GM18511 (cell line): ENCODE data around the gene TPBG.

Experiments used
- ATAC-seq: cut with Tn5 transposase; IDR thresholded peaks from one replicate; pipeline ENCODE4 v1.9.1; 2021; ENCODE audit warnings: mild to moderate bottlenecking, moderate library complexity; ENCODE audit not compliant: unreplicated experiment

Gene TPBG, protein sequence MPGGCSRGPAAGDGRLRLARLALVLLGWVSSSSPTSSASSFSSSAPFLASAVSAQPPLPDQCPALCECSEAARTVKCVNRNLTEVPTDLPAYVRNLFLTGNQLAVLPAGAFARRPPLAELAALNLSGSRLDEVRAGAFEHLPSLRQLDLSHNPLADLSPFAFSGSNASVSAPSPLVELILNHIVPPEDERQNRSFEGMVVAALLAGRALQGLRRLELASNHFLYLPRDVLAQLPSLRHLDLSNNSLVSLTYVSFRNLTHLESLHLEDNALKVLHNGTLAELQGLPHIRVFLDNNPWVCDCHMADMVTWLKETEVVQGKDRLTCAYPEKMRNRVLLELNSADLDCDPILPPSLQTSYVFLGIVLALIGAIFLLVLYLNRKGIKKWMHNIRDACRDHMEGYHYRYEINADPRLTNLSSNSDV

DNA sequence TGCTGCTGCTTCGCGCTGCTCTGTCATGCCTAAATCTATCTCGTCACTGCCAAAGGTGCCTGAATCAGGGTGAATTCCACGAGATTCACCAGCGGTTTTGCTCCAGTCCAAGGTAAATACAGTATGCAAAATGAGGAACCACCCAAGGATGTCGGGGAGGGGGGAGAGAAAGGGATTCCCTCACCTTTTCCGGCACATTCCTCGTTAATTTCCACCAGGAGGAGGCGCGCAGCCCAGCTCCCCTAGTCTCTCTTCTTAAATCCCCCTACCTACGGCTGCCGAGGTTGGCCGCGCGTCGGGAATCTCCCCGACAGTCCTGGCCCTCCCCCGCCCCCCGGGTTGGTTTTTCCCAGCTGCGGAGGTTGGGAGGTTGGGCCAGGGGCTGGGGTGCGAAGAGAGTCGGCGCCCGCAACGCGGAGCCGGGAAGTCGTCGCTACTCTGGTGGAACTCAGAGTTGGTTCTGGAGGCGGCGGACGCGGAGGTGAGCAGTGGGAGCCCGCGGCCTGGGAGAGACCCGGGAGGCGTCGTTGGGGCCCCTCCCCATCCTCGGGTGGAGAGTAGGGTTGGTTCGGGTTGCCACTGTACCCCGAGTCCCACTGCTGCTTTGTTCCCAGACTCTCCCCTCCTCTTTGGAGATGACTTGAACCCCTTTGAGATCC lies at the start of gene TPBG:
Gene TPBG (plus strand): TSS at position 390 of the 659 bp plus-strand sequence. CDS start 1,145 bp downstream, outside the sequence.
- ATAC-seq: peak; percentile 53

DNA sequence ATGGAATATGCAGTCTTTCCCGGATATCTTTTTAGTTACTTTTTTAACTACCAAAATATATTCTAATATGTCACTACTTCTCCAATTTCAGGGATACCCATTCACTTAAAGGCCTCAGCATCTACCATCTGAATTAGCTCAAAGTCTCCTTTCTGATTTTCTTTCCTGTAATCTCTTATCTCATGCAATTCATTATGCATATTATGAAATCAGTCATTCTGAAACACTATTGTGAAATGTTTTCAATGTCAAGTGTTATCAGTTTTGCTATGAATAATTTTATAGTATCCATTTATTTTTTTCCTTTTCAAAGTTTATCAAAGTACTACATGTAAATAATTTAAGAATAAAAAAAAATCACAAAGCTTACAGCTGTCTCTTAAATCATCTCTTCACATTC lies 41.2 kb upstream of the TPBG start:
- ATAC-seq: no peak

DNA sequence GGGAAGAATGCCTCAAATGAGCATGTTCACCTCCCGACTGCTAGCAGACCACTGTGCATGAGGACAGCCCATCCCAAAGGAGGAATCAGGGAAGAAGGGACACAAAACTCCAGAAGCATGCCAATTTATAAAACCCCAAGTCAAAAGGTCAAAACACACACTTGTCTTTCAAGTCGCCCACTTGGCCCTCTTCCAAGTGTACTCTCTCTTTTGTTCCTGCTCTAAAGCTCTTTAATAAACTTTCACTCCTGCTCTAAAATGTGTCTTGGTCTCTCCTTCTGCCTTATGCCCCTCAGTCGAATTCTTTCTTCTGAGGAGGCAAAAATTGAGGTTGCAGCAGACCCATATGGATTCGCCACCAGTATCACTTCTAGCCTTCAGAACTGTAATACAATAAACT lies 33.9 kb upstream of the TPBG start:
- no peak for ATAC-seq

DNA sequence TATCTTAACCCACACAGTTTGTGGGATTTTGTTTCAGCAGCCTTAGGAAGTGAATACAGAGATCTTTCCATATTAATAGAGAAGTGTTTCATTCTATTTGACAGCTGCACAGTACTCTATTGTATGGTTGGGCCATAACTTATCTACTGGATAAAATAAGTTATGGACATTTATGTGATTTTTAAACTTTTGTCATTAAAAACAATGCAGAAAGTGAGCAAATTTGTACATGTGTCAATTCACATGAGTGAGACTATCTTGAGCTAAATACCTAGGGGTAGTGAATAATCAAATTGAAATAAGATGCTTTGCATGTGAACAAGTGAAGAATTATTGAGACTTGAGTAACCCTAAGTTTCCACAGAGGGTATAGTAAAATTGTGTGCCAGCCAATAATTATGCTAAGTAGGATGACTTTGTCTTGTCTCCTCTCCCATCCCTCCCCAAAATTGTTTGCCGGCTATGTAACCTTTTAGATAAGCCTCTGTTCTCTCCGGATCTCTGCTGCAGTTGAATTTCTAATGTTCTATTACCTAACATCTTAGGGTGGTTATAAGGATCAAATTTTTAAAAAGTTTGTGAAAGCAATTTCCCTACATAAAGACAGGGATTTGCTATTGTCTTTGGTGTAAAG lies 33.3 kb upstream of the TPBG start:
- ATAC-seq: no peak

DNA sequence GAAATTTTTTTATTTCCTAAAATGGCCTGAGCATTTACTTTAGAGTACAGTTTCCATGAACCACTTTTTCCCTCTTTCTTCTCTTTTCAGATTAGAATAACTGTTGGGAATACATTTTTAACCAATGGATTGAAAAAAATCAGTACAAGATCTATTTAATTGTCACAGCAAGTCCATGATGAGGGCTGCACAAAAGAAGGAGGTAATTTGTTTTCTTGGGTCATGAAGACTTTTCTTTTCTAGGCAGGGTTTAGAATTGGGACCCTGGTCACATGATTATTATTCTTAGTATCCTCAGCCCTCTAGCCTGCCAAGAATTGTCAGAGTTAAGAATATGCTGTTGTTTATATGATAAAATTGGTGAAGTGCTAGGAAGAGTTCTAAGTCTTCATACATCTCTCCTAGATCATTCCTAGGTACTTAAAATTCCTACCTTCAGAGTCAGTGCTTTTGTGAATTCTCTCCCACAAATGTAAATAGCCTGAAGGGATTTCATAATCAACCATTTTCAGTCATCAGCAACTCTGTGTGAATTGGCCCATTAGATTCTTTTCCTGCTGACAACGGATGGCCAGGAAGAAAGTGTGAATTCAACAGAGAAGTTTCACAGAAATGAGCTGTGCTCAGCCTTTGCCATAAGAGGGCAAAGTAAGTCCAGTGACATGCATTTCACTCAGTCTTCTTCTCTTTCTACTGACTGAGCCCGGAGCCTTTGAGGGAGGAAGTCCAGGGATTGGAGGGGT lies 32.4 kb upstream of the TPBG start:
- no peak for ATAC-seq

DNA sequence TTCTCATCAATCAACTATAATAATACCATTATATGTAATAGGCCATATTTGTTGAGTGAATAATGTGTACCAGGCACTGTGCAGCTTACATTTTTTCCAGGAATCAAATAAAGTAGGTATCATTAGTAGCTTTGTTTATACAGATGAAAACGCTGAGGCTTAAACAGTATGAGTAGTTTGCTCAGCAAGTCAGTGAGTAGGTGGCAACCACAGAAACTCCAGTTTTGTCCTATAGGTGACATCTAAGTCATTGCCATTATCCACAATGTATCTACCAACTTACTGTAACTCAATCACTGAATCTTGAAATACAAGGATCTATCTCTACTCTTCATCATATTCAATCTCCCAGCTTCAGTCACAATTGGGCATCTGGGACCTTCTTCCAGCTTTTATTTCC lies 29.8 kb upstream of the TPBG start:
- no peak for ATAC-seq

DNA sequence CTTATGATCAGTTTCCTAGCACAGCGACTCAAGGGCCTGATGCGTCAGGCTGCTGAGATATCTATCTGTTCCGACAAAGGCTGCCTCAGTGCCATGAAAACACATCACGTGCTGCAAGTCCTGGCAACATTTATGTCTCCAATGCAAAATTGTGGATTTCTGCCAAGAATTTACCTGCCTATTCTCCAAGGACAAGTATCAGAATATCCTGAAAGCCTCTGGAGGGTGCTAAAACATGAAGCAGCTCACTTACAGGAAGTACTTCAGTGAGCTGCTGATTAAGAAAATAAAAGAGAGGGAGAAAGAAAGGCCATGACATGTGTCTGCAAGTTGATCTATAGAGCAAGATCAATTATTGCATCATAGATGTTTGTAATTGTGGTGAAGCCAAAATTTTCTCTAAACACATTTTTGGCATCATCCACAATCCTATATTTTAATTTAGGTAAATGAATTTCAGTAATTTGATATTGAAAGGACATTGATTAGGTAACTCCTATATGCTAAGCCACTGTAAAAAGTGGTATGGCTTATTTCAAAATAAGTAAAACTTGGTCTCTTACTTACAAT lies 25.8 kb upstream of the TPBG start:
- no peak for ATAC-seq

DNA sequence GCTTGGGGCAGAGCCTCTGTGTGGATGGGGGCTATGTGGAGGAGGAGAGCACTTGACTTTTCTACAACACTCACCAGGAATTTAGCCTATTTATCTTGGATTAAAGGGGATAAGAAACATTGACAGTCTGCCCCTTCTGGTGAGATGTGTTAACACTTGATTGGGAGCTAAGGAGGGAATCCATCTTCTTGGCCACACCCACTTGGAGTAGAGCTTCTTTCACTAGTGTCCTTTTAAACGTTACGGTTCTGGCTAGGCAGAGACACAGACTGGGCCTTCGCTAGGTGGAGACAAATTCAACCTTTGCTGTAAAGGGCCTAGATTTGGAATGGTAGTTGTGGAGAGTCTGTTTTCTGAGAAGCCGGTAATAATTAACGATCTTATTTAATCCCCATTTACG lies 15.5 kb upstream of the TPBG start:
- ATAC-seq: no peak

DNA sequence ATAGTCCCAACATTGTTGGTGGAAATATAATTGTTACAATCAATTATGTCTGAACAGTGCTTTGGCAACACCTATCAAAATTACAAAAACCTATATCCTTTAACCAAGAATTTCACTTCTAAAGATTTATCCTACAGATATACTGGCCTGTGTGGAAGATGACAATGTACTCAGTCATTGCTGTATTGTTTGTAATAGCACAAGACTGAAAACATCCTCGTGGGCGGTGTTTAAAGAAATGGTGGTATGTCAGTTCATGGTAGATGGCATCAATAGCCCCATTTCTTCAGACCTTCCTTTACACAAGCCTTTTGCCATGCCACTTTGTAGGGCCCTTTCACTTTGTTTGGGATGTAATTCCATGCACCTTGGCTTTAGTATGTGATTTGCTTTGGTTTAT lies 9.8 kb upstream of the TPBG start:
- ATAC-seq: no peak

DNA sequence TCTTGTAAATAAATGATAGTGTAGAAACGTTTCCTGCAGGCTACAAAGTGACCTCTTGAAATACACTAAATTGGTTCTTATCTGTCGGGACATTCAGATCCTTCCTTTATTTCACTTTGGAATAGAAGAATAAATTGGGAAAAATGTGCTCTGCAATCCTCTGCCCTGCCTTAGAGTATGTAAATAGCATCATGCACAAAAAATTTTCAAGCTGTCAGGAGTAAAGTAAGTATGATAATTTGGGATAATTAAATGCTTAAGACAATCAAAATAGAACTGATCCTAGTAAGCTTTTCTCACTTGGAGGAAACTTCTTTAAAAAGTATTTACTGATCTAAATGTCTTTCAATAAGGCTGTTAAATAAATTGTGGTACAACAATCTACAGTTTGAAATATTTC lies 3.1 kb upstream of the TPBG start:
- no peak for ATAC-seq

DNA sequence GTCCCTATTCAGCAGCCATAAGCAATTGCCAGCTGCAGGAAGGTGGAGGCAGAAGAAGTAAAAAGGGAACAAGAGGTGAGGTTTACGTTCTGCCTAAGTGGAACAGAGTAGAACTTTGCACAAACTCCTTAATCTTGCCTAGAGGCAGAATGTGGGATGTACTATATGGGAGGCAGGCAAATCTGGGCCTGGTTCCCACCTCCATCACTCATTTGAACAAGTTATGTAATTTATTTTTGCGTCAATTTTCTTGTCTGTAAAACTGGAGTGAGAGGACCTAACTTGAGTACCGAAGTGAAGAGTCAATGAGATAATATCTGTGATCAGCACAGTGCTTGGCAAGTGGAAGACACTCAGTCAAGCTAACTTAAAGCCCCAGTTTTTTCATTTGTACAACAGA lies 2.0 kb upstream of the TPBG start:
- ATAC-seq: no peak

DNA sequence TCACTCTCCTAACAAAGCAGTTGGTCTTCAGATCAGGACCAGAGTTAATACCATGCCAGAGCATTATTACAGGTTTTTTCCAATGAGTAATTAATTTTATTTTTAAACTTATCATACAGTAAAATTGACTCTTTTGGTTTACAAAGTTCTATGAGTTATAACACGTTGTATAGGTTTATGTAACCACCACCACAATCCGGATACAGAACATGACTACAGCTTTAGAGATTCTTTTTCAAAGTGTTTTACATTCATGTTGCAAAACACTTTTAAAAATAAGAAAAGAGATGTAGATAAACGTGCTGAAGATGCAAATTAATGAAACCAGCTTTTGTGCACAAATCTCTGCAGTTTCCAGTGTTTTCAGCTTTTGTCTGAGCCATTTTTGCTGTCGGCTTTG lies 1.5 kb upstream of the TPBG start:
- no peak for ATAC-seq

DNA sequence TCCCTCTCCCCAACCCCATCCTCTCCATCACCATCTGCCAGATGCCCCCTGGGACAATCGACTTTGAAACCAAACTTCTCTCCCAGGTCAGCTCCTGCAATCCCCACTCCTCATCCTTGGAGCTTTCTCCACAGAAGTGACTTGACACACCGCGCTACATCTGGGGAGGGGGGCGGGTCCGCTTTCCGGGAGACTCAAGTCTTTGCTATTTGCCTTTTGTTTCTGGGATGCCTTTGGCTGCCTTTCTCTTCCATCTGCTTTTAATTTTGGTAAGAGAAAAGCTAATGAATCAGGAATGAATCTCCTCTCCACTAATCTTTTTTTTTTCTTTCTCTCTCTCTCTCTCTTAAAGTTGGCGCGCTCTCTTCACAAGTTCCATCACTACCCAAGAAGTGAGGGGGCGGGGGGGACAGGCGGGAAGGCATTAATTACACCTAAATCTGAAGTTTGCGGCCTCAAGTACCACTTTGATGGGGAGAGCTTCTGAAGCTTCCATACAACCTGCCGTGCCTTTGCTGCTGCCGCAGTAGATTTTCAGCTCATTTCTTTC lies 664 bp upstream of the TPBG start:
- ATAC-seq: no peak

DNA sequence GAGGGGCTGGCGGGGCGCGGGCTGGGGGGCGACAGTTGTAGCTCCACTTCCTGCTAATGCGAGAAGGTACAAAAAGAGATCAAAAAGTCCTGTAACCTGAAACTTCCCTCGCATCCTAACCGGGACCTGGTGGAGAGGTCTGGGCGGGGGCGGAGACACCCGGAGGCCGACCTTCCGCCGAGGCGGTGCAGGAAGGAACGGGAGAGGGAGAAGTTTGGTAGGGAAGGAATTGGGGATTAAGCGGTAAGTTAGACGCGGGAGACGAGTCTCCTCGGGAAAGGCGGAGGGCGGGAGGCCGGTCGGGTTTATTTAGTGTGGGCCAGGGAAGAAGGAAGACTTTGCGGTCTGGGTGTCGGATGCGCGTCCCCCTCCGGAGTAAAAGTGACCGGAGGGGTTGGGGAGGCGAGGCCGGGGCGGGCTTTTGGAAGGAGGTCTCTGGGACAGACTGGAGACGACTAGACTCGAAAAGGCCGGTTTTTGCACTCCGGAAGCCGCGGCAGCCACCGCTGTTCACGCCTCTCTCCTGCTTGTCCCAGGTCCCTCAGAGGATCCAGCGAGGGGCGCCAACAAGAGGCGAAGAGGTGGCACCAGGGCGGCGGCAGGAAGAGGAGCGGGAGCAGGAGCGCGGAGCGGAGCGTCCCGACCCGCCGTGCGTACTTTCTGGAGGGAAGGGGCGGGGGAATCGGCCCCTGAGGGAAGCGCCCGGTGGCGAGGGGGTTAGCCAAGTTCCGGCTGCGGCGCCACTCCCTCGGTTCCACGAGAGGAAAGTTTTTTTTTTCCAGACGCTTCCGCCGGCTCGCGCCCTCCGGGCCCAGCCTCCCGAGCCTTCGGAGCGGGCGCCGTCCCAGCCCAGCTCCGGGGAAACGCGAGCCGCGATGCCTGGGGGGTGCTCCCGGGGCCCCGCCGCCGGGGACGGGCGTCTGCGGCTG lies 734 bp downstream of the TPBG start:
- ATAC-seq: peak; percentile 50

DNA sequence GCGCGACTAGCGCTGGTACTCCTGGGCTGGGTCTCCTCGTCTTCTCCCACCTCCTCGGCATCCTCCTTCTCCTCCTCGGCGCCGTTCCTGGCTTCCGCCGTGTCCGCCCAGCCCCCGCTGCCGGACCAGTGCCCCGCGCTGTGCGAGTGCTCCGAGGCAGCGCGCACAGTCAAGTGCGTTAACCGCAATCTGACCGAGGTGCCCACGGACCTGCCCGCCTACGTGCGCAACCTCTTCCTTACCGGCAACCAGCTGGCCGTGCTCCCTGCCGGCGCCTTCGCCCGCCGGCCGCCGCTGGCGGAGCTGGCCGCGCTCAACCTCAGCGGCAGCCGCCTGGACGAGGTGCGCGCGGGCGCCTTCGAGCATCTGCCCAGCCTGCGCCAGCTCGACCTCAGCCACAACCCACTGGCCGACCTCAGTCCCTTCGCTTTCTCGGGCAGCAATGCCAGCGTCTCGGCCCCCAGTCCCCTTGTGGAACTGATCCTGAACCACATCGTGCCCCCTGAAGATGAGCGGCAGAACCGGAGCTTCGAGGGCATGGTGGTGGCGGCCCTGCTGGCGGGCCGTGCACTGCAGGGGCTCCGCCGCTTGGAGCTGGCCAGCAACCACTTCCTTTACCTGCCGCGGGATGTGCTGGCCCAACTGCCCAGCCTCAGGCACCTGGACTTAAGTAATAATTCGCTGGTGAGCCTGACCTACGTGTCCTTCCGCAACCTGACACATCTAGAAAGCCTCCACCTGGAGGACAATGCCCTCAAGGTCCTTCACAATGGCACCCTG lies 1.6 kb downstream of the TPBG start:
- ATAC-seq: peak; percentile 29

DNA sequence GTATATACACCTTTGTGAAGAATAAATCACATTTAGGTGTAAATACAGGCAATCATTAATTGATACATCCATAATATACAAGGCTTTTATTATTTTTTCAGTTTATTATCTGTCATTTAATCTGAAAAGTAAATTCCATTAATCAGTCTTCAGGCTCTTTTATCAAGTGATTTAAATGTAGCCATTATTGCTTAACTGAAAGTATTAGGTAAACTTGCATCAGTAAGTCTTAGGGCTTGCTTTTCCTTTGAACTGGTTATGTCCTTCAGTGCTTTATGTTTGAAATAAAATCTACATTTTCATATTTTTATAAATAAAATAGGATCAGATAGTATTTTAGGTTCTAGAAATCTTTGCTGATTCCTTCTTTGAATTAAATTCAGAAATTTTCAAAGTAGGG lies 4.1 kb downstream of the TPBG start:
- ATAC-seq: no peak

DNA sequence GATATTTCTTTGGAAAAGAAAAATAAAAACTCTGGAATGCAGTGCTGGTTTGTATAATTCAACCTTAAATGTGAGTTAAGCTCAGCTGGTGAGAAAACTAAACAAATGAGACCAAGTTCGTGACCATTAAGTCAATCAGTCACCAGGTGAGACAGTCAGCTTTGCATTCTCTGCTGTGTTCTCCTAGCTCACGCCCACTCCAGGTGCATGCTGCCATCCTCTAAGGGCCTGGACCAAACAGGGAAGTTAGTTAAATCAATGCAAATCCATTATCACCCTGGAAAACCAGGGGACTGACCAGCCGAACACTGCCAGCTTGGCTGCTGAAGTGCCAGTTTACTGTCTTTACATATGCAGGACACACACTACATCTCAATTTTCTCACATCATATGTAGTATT lies 7.2 kb downstream of the TPBG start:
- no peak for ATAC-seq

DNA sequence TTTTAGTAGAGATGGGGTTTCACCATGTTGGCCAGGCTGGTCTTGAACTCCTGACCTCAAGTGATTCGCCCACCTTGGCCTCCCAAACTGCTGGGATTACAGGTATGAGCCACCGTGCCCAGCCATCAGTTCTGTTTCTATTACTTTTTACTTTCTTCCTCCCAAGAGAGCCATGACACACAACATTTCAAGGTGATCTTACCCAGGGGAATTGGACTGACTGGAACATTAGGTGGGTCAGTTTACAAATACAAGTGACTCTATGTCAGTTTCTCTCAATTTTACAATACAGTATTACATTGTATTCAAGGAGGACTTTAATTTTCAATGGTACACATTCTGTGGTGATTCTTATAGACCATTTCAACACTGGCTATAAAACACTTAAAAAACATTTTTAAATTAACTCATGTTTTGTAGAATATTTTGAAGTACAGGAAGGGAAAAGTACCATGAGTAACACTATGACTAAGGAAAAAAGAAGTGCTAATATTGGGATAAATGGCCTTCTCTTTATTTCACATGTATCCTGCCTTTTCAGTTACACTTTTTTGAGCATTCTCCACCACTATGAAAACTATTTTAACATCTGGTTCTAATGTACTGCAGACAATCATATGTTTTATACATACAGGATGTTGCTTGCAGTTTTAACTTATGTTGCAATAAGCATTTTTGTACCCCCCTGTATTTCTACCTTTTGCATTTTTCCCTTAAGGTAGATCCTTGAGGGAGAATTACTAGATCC lies 8.4 kb downstream of the TPBG start:
- ATAC-seq: no peak
